Activated naive CD8-positive, alpha-beta T cell treated with anti-CD3 and anti-CD28 coated beads, Interleukin-2, amount 50 U/mL, for 16 hours (primary cell): Measurements from ENCODE around the gene BUD23.
A peak's percentile ranks its signal among the peaks of the same experiment; 100 is the strongest.
"Not testable (repeated sequence)": the region's sequence is repeated elsewhere in the genome, so short reads cannot be mapped to it uniquely, and the experiment has no call there.

Experiments
- DNase-seq: peaks from one replicate; pipeline ENCODE4 v3.0.0-alpha.2; 2020; ENCODE audit warnings: low read depth, low spot score

BUD23 gene

GRCh38 chr7:73700581-73701134 lies 17.3 kb downstream of the BUD23 start:
- no peak for DNase-seq

GRCh38 chr7:73701357-73701995 lies 18.1 kb downstream of the BUD23 start:
- no peak for DNase-seq

GRCh38 chr7:73702226-73702625 lies 18.8 kb downstream of the BUD23 start:
- no peak for DNase-seq

- DNase-seq, result no peak
Observed at GRCh38 chr7:73702665-73703064, 19.3 kb downstream of the BUD23 start.

- DNase-seq, result no peak
Observed at GRCh38 chr7:73703225-73703624, 19.8 kb downstream of the BUD23 start.

GRCh38 chr7:73703757-73704639 lies 20.6 kb downstream of the BUD23 start:
- DNase-seq, result no peak

- no peak for DNase-seq
Observed at GRCh38 chr7:73704640-73705550, 21.5 kb downstream of the BUD23 start.

- DNase-seq, result no peak
Observed at GRCh38 chr7:73705551-73705920, 22.1 kb downstream of the BUD23 start.

GRCh38 chr7:73706126-73707044 lies 23.0 kb downstream of the BUD23 start:
- DNase-seq, result no peak

GRCh38 chr7:73707045-73707631 lies 23.7 kb downstream of the BUD23 start:
- DNase-seq, result no peak

- DNase-seq, result no peak
Observed at GRCh38 chr7:73708961-73709549, 25.7 kb downstream of the BUD23 start.

- no peak for DNase-seq
Observed at GRCh38 chr7:73712773-73713172, 29.4 kb downstream of the BUD23 start.

GRCh38 chr7:73713319-73713718 lies 29.9 kb downstream of the BUD23 start:
- not testable (repeated sequence) for DNase-seq

GRCh38 chr7:73715648-73716317 lies 32.4 kb downstream of the BUD23 start:
- no peak for DNase-seq

GRCh38 chr7:73716318-73716890 lies 33.0 kb downstream of the BUD23 start:
- DNase-seq, result no peak

- DNase-seq, result no peak
Observed at GRCh38 chr7:73717025-73717807, 33.8 kb downstream of the BUD23 start.

GRCh38 chr7:73717991-73718405 lies 34.6 kb downstream of the BUD23 start:
- peak; percentile 54 for DNase-seq

- DNase-seq, result no peak
Observed at GRCh38 chr7:73718438-73718881, 35.1 kb downstream of the BUD23 start.
